Measurements from ENCODE around the gene TIMM50.

DNA sequence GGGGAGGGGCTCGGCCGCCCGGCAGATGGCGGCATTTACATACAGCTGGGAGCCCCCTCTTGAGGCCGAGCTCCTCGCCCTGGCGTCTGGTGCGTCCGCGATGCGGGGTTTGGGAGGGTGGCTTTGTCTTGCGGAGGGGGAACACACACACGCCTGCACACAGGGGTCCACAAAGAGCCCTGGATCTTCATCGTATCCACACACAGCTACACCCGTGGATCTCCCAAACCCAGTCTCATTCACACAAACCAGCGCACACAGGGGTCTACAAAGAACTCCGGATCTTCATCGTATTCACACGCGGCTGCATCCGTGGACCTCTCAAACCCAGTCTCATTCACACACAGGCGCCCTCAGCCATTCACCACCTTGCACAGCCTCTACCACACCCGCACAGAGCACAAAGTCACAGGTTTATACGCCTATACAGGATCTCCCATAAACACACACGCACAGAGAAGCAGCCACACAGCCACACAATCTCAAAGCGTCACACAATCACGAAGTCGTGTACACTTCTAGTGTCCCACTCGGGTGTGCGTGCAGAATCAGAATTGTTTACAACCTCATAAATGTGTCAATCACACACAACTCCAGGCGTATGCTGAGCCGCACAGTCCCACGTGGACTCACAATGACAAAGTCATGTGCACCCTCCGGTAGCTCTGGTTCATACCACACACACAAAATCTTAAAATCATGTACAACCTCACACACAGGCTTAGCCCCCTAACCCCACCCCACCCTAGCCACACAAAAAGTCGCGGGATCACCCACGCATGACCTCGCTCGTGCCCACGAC, 17.6 kb downstream of the TIMM50 start:
- TF ChIP-seq, protein P1, sequence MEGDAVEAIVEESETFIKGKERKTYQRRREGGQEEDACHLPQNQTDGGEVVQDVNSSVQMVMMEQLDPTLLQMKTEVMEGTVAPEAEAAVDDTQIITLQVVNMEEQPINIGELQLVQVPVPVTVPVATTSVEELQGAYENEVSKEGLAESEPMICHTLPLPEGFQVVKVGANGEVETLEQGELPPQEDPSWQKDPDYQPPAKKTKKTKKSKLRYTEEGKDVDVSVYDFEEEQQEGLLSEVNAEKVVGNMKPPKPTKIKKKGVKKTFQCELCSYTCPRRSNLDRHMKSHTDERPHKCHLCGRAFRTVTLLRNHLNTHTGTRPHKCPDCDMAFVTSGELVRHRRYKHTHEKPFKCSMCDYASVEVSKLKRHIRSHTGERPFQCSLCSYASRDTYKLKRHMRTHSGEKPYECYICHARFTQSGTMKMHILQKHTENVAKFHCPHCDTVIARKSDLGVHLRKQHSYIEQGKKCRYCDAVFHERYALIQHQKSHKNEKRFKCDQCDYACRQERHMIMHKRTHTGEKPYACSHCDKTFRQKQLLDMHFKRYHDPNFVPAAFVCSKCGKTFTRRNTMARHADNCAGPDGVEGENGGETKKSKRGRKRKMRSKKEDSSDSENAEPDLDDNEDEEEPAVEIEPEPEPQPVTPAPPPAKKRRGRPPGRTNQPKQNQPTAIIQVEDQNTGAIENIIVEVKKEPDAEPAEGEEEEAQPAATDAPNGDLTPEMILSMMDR (IDR thresholded peaks at IDR 0.05; ENCODE audit: low read depth, low read length, missing input control), result no peak
- TF ChIP-seq RAD21 (IDR thresholded peaks at IDR 0.05) (peak in 1 of 2 donors; percentile 13), JUND (IDR thresholded peaks at IDR 0.05) (no peak), TAF1 (conservative IDR thresholded peaks at IDR 0.05) (no peak)
- TF ChIP-seq, protein P2, sequence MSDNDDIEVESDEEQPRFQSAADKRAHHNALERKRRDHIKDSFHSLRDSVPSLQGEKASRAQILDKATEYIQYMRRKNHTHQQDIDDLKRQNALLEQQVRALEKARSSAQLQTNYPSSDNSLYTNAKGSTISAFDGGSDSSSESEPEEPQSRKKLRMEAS (IDR thresholded peaks at IDR 0.05), result no peak
- TF ChIP-seq, protein P3, sequence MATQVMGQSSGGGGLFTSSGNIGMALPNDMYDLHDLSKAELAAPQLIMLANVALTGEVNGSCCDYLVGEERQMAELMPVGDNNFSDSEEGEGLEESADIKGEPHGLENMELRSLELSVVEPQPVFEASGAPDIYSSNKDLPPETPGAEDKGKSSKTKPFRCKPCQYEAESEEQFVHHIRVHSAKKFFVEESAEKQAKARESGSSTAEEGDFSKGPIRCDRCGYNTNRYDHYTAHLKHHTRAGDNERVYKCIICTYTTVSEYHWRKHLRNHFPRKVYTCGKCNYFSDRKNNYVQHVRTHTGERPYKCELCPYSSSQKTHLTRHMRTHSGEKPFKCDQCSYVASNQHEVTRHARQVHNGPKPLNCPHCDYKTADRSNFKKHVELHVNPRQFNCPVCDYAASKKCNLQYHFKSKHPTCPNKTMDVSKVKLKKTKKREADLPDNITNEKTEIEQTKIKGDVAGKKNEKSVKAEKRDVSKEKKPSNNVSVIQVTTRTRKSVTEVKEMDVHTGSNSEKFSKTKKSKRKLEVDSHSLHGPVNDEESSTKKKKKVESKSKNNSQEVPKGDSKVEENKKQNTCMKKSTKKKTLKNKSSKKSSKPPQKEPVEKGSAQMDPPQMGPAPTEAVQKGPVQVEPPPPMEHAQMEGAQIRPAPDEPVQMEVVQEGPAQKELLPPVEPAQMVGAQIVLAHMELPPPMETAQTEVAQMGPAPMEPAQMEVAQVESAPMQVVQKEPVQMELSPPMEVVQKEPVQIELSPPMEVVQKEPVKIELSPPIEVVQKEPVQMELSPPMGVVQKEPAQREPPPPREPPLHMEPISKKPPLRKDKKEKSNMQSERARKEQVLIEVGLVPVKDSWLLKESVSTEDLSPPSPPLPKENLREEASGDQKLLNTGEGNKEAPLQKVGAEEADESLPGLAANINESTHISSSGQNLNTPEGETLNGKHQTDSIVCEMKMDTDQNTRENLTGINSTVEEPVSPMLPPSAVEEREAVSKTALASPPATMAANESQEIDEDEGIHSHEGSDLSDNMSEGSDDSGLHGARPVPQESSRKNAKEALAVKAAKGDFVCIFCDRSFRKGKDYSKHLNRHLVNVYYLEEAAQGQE (IDR thresholded peaks at IDR 0.05), result no peak

Measured in liver (tissue), 3 donors.